Left ventricle myocardium inferior (tissue), 1 donor: ENCODE results near the gene ARSJ. TPM values are rescaled to one million over a fixed set of nuclear protein-coding genes. Genes with fewer than 3 reads are reported as not detected.
A peak's percentile ranks its signal among the peaks of the same experiment; 100 is the strongest.

ENCODE experiments used
- DNase-seq: peaks from one replicate; pipeline ENCODE4 v3.0.0-alpha.2; 2020
- H3K27ac ChIP-seq: fragments of 200-600 bp; replicated peaks from 2 replicates; pipeline ENCODE4 v1.8.0; 2021
- H3K27me3 ChIP-seq: fragments of 200-600 bp; 2 replicates; pipeline ENCODE4 v1.8.0; 2021; ENCODE audit warnings: low read depth
- H3K36me3 ChIP-seq: fragments of 200-600 bp; 2 replicates; pipeline ENCODE4 v1.8.0; 2021
- H3K4me1 ChIP-seq: fragments of 200-600 bp; 2 replicates; pipeline ENCODE4 v1.8.0; 2021
- H3K4me3 ChIP-seq: fragments of 200-600 bp; 2 replicates; pipeline ENCODE4 v1.8.0; 2021; ENCODE audit warnings: mild to moderate bottlenecking, moderate library complexity
- H3K9me3 ChIP-seq: fragments of 200-600 bp; replicated peaks from 2 replicates; pipeline ENCODE4 v1.8.0; 2021
- intact Hi-C: fragments of 100-400 bp; cut with micrococcal nuclease; formaldehyde crosslinking; loops from one replicate; pipeline ENCODE4 v1.11.0; 2022
- total RNA-seq: library from RNA; stranded (reverse); fragmentation: NEBNext Ultra II Directional; extraction: Animal tissue kit (Norgen Biotek cat#: 25700); gene quantifications from one replicate; pipeline ENCODE4 v1.2.1, GENCODE V29; 2021
- TF ChIP-seq, protein P1 (sequence below): fragments of 200-600 bp; IDR thresholded peaks from 2 replicates; pipeline ENCODE4 v1.8.0; 2021; ENCODE audit warnings: antibody characterized with exemption, mild to moderate bottlenecking, borderline replicate concordance
- donor health status: DM: no; HTN: yes; CAD: no; lungs with severe emphysema.

Gene ARSJ
- total RNA-seq, 1 donor from 2014 or later: 1.2 TPM

DNA sequence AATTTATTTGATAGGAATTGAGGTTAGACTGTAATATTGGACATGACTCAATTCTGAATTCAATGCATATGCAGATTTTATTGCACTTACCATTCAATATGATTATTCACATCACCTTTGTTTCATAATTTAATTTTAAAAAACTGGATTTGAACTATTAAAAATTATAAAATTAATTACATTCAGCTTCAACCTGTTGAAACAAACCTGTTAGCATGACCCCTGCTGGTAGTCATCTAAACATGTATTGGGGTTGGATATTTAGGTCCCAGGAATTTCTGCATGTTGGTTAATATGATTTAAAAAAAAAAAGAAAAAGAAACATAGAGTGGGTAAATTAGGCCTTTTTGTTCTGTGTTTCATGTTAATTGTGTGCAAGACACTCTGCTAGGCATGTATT is 85.9 kb downstream of the ARSJ start:
- H3K9me3 ChIP-seq: peaks cover 4% of the 10 kb centered on the region

DNA sequence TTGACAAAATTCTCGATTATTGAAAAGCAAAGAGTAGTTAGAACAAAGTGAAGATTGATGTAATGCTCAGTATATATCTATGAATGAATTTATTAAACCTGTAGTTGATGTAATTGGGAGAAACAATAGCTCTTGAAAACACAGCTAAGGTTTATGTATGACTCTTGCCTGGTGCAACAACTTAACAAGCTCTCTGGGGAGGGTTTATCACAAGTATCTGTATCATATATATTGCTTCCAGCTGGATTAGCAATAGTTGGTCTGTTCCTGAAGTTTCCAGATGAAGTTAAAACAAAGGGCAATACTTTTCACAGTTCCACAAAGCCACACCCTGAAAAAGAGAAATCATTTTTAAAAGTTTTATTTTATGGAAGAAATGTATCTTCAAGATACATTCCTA is 91.4 kb downstream of the ARSJ start:
- no peaks in the 10 kb centered on the region for H3K36me3 ChIP-seq
- intact Hi-C loops: no loop called here

More for the DNA sequence above, 85.9 kb downstream of the ARSJ start:
- H3K4me1 ChIP-seq: no peaks in the 10 kb centered on the region
- H3K27me3 ChIP-seq: no peaks in the 10 kb centered on the region
- DNase-seq: no peak
- TF ChIP-seq, protein P1, sequence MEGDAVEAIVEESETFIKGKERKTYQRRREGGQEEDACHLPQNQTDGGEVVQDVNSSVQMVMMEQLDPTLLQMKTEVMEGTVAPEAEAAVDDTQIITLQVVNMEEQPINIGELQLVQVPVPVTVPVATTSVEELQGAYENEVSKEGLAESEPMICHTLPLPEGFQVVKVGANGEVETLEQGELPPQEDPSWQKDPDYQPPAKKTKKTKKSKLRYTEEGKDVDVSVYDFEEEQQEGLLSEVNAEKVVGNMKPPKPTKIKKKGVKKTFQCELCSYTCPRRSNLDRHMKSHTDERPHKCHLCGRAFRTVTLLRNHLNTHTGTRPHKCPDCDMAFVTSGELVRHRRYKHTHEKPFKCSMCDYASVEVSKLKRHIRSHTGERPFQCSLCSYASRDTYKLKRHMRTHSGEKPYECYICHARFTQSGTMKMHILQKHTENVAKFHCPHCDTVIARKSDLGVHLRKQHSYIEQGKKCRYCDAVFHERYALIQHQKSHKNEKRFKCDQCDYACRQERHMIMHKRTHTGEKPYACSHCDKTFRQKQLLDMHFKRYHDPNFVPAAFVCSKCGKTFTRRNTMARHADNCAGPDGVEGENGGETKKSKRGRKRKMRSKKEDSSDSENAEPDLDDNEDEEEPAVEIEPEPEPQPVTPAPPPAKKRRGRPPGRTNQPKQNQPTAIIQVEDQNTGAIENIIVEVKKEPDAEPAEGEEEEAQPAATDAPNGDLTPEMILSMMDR: peak; percentile 54
- intact Hi-C loops: loop anchor here (10.0 kb wide), 1 partner anchor 109 kb away; no protein-coding TSS in a partner anchor
- H3K36me3 ChIP-seq: no peaks in the 10 kb centered on the region
- H3K4me3 ChIP-seq: no peak overlapping the region
- H3K27ac ChIP-seq: no peak overlapping the region

GRCh38 chr4:113885291-113885690 is 94.2 kb downstream of the ARSJ start:
- TF ChIP-seq, protein P1: no peak
- Histone ChIP-seq H3K4me3 (no peak overlapping the region), H3K27me3 (no peaks in the 10 kb centered on the region), H3K27ac (no peak overlapping the region), H3K4me1 (peaks cover 5% of the 10 kb centered on the region), H3K9me3 (no peaks in the 10 kb centered on the region), H3K36me3 (no peaks in the 10 kb centered on the region)
- intact Hi-C loops: no loop called here
- DNase-seq: no peak

More for the DNA sequence above, 91.4 kb downstream of the ARSJ start:
- TF ChIP-seq, protein P1: no peak
- H3K4me3 ChIP-seq: no peak overlapping the region
- no peak overlapping the region for H3K27ac ChIP-seq
- DNase-seq: no peak
- H3K9me3 ChIP-seq: no peaks in the 10 kb centered on the region
- H3K4me1 ChIP-seq: no peaks in the 10 kb centered on the region
- H3K27me3 ChIP-seq: no peaks in the 10 kb centered on the region

DNA sequence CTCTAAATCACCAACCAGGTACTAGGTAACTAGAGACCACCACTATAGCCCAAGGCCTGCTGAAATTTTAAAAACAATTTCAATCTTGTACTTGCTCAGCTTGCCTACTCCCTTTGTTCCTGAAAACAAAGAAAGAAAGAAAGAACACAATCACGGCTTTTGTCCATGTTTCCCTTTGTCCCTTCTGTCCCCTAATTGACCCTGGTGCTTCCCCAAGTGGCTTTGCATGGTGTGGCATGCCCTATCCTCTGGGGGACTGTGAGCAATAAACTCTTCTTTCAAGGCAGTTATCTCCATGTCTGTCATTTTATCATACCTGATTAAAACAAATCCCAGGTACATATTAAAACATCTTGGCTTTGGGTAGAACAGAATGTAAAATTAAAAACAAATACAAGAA is 94.8 kb downstream of the ARSJ start:
- Histone ChIP-seq H3K36me3 (no peaks in the 10 kb centered on the region), H3K27me3 (no peaks in the 10 kb centered on the region), H3K9me3 (no peaks in the 10 kb centered on the region), H3K4me3 (no peak overlapping the region), H3K4me1 (peaks cover 5% of the 10 kb centered on the region), H3K27ac (no peak overlapping the region)
- no peak for DNase-seq
- intact Hi-C loops: no loop called here
- TF ChIP-seq, protein P1: no peak

DNA sequence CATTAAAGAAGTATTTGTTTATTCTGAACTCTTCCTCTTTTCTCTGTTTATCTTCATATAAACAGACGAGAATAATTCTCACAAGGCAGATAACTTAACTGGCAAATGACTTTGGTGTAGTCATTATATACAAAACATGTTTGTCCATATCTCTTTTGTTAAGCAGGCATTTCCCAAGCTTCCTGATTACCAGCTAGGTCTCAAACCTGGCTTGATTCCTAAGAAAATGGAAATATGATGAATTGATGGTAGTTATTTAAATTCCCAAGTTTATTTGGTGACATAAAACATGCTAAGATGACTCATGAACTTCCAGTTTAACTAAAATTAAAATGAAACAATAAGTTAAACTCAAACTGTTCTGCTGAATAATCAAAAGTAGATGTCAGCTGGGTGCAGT is 96.8 kb downstream of the ARSJ start:
- no peak overlapping the region for H3K4me3 ChIP-seq
- intact Hi-C loops: no loop called here
- no peaks in the 10 kb centered on the region for H3K9me3 ChIP-seq
- no peak overlapping the region for H3K27ac ChIP-seq
- DNase-seq: no peak
- H3K36me3 ChIP-seq: no peaks in the 10 kb centered on the region
- H3K27me3 ChIP-seq: no peaks in the 10 kb centered on the region
- peaks cover 5% of the 10 kb centered on the region for H3K4me1 ChIP-seq
- TF ChIP-seq, protein P1: no peak
